SK-N-SH (cell line): Measurements from ENCODE around the gene NFAT5. TPM values are rescaled to one million over a fixed set of nuclear protein-coding genes. Genes with fewer than 3 reads are reported as not detected.

Experiments used
- CTCF ChIA-PET: fragments of 300-600, 350-600 bp; formaldehyde crosslinking; extraction: SDS; loops from one replicate; lab custom pipeline; 2021; lab: Yijun Ruan, JAX
- POLR2A ChIA-PET: fragments of 350-600 bp; sonication (Branson Sonifier 250); formaldehyde crosslinking; extraction: SDS; loops from one replicate; lab custom pipeline; 2020; ENCODE audit warnings: antibody characterized with exemption, inconsistent platforms; lab: Yijun Ruan, JAX
- DNase-seq: peaks from one replicate; pipeline ENCODE4 v3.0.0; 2012
- H2AFZ ChIP-seq: fragments of 200-600 bp; sonication (generic); 2 replicates; pipeline ENCODE4 v1.8.1; 2016; ENCODE audit warnings: antibody characterized with exemption, mild to moderate bottlenecking, low read depth
- H3F3A ChIP-seq: fragments of 200-600 bp; sonication (generic); replicated peaks from 2 replicates; pipeline ENCODE3; 2016; ENCODE audit warnings: antibody characterized with exemption, mild to moderate bottlenecking; ENCODE audit not compliant: insufficient read depth
- H3K27ac ChIP-seq, 2 experiments: fragments of 200-500 bp in 1 of 2; fragments of 200-600 bp in 1 of 2; sonication (Bioruptor generic) in 1 of 2; sonication (generic), shearing (Covaris generic) in 1 of 2; 2 replicates each; pipeline versions ENCODE4 v1.5.1 to v1.6.1; 2014 to 2016; ENCODE audit warnings: low read depth in 2 of 2, inconsistent platforms in 1 of 2, low read length in 1 of 2, mild to moderate bottlenecking in 1 of 2, mixed read lengths in 1 of 2
- H3K27me3 ChIP-seq: fragments of 200-600 bp; sonication (generic), shearing (Covaris generic); 2 replicates; pipeline ENCODE4 v1.6.1; 2016; ENCODE audit warnings: mixed run types; ENCODE audit not compliant: insufficient read depth
- H3K36me3 ChIP-seq, 2 experiments: fragments of 200-500 bp in 1 of 2; fragments of 200-600 bp in 1 of 2; sonication (Bioruptor generic) in 1 of 2; sonication (generic) in 1 of 2; replicated peaks in 1 of 2; 2 replicates each; pipeline versions ENCODE3 to v1.5.1; 2014 to 2016; ENCODE audit warnings: low read length in 1 of 2, mild to moderate bottlenecking in 1 of 2; ENCODE audit not compliant: insufficient read depth in 2 of 2, control insufficient read depth in 1 of 2
- H3K4me1 ChIP-seq, 2 experiments: fragments of 200-500 bp in 1 of 2; fragments of 200-600 bp in 1 of 2; sonication (Bioruptor generic) in 1 of 2; sonication (generic), shearing (Covaris generic) in 1 of 2; 2 replicates each; pipeline versions ENCODE4 v1.5.1 to v1.6.1; 2014 to 2016; ENCODE audit warnings: low read depth in 1 of 2, low read length in 1 of 2, mixed run types in 1 of 2; ENCODE audit not compliant: insufficient read depth in 2 of 2, control insufficient read depth in 1 of 2
- H3K4me2 ChIP-seq: fragments of 200-600 bp; sonication (generic), shearing (Covaris generic); 2 replicates; pipeline ENCODE4 v1.6.1; 2017; ENCODE audit warnings: mixed run types
- H3K4me3 ChIP-seq, 2 experiments: fragments of 200-500 bp in 1 of 2; fragments of 200-600 bp in 1 of 2; sonication (Bioruptor generic) in 1 of 2; sonication (generic), shearing (Covaris generic) in 1 of 2; 2 replicates each; pipeline versions ENCODE4 v1.5.1 to v1.8.1; 2014 to 2016; ENCODE audit warnings: low read depth in 2 of 2, inconsistent platforms in 1 of 2, low read length in 1 of 2, mild to moderate bottlenecking in 1 of 2, mixed read lengths in 1 of 2, moderate library complexity in 1 of 2
- H3K79me2 ChIP-seq: fragments of 200-600 bp; sonication (generic); 2 replicates; pipeline ENCODE4 v1.8.1; 2017; ENCODE audit warnings: mild to moderate bottlenecking; ENCODE audit not compliant: insufficient read depth
- H3K9ac ChIP-seq: fragments of 200-600 bp; sonication (generic); 2 replicates; pipeline ENCODE4 v1.6.1; 2017; ENCODE audit warnings: mixed run types
- H3K9me2 ChIP-seq: fragments of 200-600 bp; sonication (generic); 2 replicates; pipeline ENCODE4 v1.6.1; 2017; ENCODE audit warnings: mixed run types
- H3K9me3 ChIP-seq: fragments of 200-600 bp; sonication (generic); 2 replicates; pipeline ENCODE4 v1.6.1; 2017; ENCODE audit warnings: mixed run types, mild to moderate bottlenecking, moderate library complexity
- H4K20me1 ChIP-seq: fragments of 200-600 bp; sonication (generic); 2 replicates; pipeline ENCODE4 v1.6.1; 2017; ENCODE audit warnings: mild to moderate bottlenecking, mixed run types; ENCODE audit not compliant: insufficient read depth
- CHD2 ChIP-seq: fragments of 150-350 bp; IDR thresholded peaks from 2 replicates; pipeline ENCODE4 v1.6.1; 2018; ENCODE audit warnings: low read length; ENCODE audit not compliant: partially characterized antibody
- ELF1 ChIP-seq: IDR thresholded peaks from 2 replicates; pipeline ENCODE4 v1.4.0; 2012
- EP300 ChIP-seq, 2 experiments: IDR thresholded peaks; 2 replicates each; pipeline versions ENCODE4 v1.4.0 to v1.6.1; 2012; ENCODE audit warnings: borderline replicate concordance in 1 of 2, low read depth in 1 of 2, low read length in 1 of 2
- FOXM1 ChIP-seq: IDR thresholded peaks from 2 replicates; pipeline ENCODE4 v1.4.0; 2012; ENCODE audit warnings: low read depth, mild to moderate bottlenecking
- GABPA ChIP-seq: IDR thresholded peaks from 2 replicates; pipeline ENCODE4 v1.4.0; 2012; ENCODE audit warnings: low read depth, mild to moderate bottlenecking
- GATA2 ChIP-seq: sonication (generic); formaldehyde crosslinking; IDR thresholded peaks from 2 replicates; pipeline ENCODE4 v1.5.0; 2020; ENCODE audit warnings: mild to moderate bottlenecking, missing genetic modification reagents
- IRF3 ChIP-seq: fragments of 150-350 bp; IDR thresholded peaks from 2 replicates; pipeline ENCODE4 v1.6.1; 2016; ENCODE audit warnings: mild to moderate bottlenecking, low read depth, low read length
- MXI1 ChIP-seq: IDR thresholded peaks from 2 replicates; pipeline ENCODE4 v1.6.1; 2012; ENCODE audit warnings: mild to moderate bottlenecking, low read depth, low read length, improper control_type of control experiment
- NRF1 ChIP-seq: IDR thresholded peaks from 2 replicates; pipeline ENCODE4 v1.6.1; 2012; ENCODE audit warnings: low read depth, mild to moderate bottlenecking, low read length
- PBX3 ChIP-seq: IDR thresholded peaks from 2 replicates; pipeline ENCODE4; 2012
- RCOR1 ChIP-seq: fragments of 150-350 bp; IDR thresholded peaks from 2 replicates; pipeline ENCODE4 v1.6.1; 2017; ENCODE audit warnings: antibody characterized with exemption, low read length
- REST ChIP-seq: IDR thresholded peaks from 2 replicates; pipeline ENCODE4 v1.6.1; 2012; ENCODE audit warnings: mild to moderate bottlenecking, low read depth, low read length, moderate library complexity
- RXRA ChIP-seq: IDR thresholded peaks from 2 replicates; pipeline ENCODE4 v1.4.0; 2012; ENCODE audit warnings: low read depth, mild to moderate bottlenecking, borderline replicate concordance
- SIN3A ChIP-seq: IDR thresholded peaks from 2 replicates; pipeline ENCODE4 v1.6.1; 2012; ENCODE audit warnings: low read depth, mild to moderate bottlenecking, low read length, moderate library complexity, borderline replicate concordance
- TCF12 ChIP-seq: IDR thresholded peaks from 2 replicates; pipeline ENCODE4 v1.4.0; 2012
- TEAD4 ChIP-seq: IDR thresholded peaks from 2 replicates; pipeline ENCODE4 v1.4.0; 2012; ENCODE audit warnings: mild to moderate bottlenecking, borderline replicate concordance; ENCODE audit not compliant: insufficient read depth
- YY1 ChIP-seq: IDR thresholded peaks from 2 replicates; pipeline ENCODE4 v1.4.0; 2012; ENCODE audit warnings: low read depth, mild to moderate bottlenecking
- ZBTB33 ChIP-seq: IDR thresholded peaks from 2 replicates; pipeline ENCODE4 v1.4.0; 2012; ENCODE audit warnings: low read depth, borderline replicate concordance
- WGBS: methylation state at CpG from one replicate; pipeline ENCODE4 v1.1.6; 2017; ENCODE audit warnings: low lambda C conversion rate; 5-methylcytosine and 5-hydroxymethylcytosine counted together
- polyA plus RNA-seq, 3 experiments: library from polyadenylated mRNA; depleted of rRNA; stranded (reverse); fragments of >200 nt; gene quantifications; 2 replicates each; pipeline ENCODE4 v1.2.3, GENCODE V29; 2012

The NFAT5 gene
- polyA plus RNA-seq, 1 of the 3 experiments (the other 2 are of a cell fraction): 7.2 TPM

DNA sequence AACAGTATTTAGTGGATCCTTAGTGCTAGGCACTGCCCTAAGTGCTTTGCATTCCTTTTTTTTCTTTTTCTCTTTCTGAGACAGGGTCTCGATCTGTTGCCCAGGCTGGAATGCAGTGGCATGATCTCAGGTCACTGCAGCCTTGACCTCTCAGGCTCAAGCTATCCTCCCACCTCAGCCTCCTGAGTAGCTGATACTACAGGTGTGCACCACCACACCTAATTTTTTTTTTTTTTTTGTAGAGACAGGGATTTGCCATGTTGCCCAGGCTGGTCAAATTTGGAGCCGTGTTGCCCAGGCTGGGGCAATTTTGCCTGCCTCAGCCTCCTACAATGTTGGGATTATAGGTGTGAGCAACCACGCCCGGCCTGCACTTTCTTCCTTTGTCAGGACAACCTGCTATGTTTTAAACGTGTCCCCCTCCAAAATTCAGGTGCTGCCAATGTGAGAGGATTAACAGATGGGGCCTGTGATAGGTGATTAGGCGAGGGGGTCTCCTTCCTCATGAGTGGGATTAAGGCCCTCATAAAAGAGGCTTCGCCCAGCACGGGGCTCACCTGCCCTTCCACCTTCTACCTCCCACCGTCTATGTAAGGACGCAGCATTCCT, 155.2 kb downstream of the NFAT5 start:
- DNase-seq: no peak
- Histone ChIP-seq H3K36me3 (peaks cover 6 to 14% of the 10 kb centered on the region in 2 experiments), H3K79me2 (peaks cover 54% of the 10 kb centered on the region), H3K27me3 (no peaks in the 10 kb centered on the region), H3K9ac (no peak overlapping the region), H4K20me1 (no peaks in the 10 kb centered on the region), H3K4me2 (no peak overlapping the region), H3K4me3 (no peak overlapping the region), H3K9me2 (no peaks in the 10 kb centered on the region), H3K4me1 (peaks cover 3 to 7% of the 10 kb centered on the region in 2 experiments; a peak in 2 of 4 replicates), H2AFZ (no peak overlapping the region), H3K27ac (no peak overlapping the region), H3F3A (peaks cover 17% of the 10 kb centered on the region), H3K9me3 (no peaks in the 10 kb centered on the region)
- WGBS: 90% methylated on average over 10 of the region's 10 CpGs
- TF ChIP-seq PBX3 (no peak), EP300 (IDR thresholded peaks at IDR 0.05; ENCODE audit: borderline replicate concordance in 1 of 2, low read depth in 1 of 2, low read length in 1 of 2) (no peak), TEAD4 (no peak), RCOR1 (no peak), NRF1 (no peak), RXRA (no peak), CHD2 (no peak), GABPA (no peak), GATA2 (CRISPR knock-in tag) (no peak), ZBTB33 (no peak), SIN3A (no peak), IRF3 (no peak), MXI1 (no peak), FOXM1 (no peak), YY1 (no peak), TCF12 (no peak), ELF1 (no peak), REST (no peak)
- CTCF ChIA-PET: interaction anchor here (0.7 to 1.5 kb wide), 2 partner anchors 9 to 54 kb away, joined by 3 read pairs; no protein-coding TSS in a partner anchor
- POLR2A ChIA-PET: no interaction called here
